ENCODE data around the gene PRKN. TPM values are rescaled to one million over a fixed set of nuclear protein-coding genes. Genes with fewer than 3 reads are reported as not detected.
A peak's percentile ranks its signal among the peaks of the same experiment; 100 is the strongest.

Gene PRKN
- total RNA-seq, 1 experiment from 2014 or later, result 0.95 TPM

GRCh38 chr6:162463576-162463975 is 264.0 kb downstream of the PRKN start:
- DNase-seq (ENCODE audit: low read depth, low spot score), result no peak
- in situ Hi-C loops (cut with HindIII; ENCODE audit: low pct_unique_long_range_greater_than_20kb, low sequenced_read_pairs), result no loop called here

GRCh38 chr6:162459985-162460384 is 267.6 kb downstream of the PRKN start:
- in situ Hi-C loops (cut with HindIII; ENCODE audit: low pct_unique_long_range_greater_than_20kb, low sequenced_read_pairs), result no loop called here
- no peak for DNase-seq (ENCODE audit: low read depth, low spot score)

DNA sequence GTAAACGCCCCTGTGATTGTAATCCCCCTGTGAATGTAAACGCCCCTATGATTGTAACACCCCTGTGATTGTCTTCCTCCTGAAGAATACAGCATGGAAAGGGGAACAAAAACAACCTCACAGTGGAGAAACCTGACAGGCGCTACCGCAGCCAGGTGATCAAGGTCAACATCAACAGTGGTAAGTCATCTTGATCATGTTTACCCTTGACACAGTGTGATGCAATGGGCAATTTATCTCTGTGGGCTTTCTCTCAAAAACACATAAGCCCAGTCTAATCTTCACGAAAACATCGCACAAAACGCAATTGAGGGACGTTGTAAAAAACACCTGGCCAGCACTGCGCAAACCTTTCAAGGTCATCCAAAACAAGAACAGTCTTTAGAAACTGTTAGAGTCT is 277.2 kb downstream of the PRKN start:
- DNase-seq (ENCODE audit: low read depth, low spot score), result no peak
- in situ Hi-C loops (cut with HindIII; ENCODE audit: low pct_unique_long_range_greater_than_20kb, low sequenced_read_pairs), result no loop called here

DNA sequence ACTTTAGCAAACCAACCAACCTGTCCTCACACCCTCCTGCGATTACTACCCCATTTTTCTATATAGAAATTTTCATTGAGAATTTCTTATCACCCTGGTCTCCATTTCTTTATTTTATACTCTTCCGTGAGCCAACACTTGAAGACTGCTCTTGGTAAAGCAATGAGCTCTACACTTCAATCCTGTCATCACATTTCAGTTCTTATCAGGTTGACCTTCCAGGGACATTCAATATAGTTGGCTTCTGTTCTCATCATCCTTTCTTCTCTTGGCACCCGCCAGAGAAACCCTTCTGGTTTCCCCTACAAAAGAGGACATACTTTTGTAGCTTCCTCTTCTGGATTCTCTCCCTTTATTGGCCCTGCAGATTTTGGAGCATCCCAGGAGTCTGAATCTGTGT is 279.3 kb downstream of the PRKN start:
- no peak for DNase-seq (ENCODE audit: low read depth, low spot score)
- in situ Hi-C loops (cut with HindIII; ENCODE audit: low pct_unique_long_range_greater_than_20kb, low sequenced_read_pairs), result no loop called here

- in situ Hi-C loops (cut with HindIII; ENCODE audit: low pct_unique_long_range_greater_than_20kb, low sequenced_read_pairs), result no loop called here
- DNase-seq (ENCODE audit: low read depth, low spot score), result no peak
Observed at GRCh38 chr6:162443101-162443500, 284.5 kb downstream of the PRKN start.

DNA sequence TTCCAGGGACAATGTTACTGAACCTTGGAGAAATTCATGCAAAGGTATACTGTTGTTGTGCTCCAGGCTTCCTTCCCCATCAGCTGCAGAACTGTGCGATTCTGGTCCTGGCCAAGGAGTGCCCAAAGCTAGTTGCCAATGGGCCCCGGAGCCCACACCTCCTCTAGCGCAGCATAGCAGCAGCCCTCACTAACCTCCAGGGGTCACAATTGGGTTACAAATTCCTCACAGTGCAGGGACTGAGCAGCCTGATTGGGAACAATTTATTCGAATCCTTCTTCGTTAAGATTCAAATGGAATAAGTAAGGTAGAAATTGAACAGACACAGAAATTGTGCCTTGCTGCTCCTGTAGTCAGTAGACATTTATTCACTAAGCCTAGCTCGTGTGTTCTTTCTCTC is 284.9 kb downstream of the PRKN start:
- in situ Hi-C loops (cut with HindIII; ENCODE audit: low pct_unique_long_range_greater_than_20kb, low sequenced_read_pairs), result no loop called here
- DNase-seq (ENCODE audit: low read depth, low spot score), result peak; percentile 56

GRCh38 chr6:162441991-162442390 is 285.6 kb downstream of the PRKN start:
- no peak for DNase-seq (ENCODE audit: low read depth, low spot score)
- in situ Hi-C loops (cut with HindIII; ENCODE audit: low pct_unique_long_range_greater_than_20kb, low sequenced_read_pairs), result no loop called here

- in situ Hi-C loops (cut with HindIII; ENCODE audit: low pct_unique_long_range_greater_than_20kb, low sequenced_read_pairs), result no loop called here
- no peak for DNase-seq (ENCODE audit: low read depth, low spot score)
Observed at GRCh38 chr6:162438980-162439379, 288.6 kb downstream of the PRKN start.

DNA sequence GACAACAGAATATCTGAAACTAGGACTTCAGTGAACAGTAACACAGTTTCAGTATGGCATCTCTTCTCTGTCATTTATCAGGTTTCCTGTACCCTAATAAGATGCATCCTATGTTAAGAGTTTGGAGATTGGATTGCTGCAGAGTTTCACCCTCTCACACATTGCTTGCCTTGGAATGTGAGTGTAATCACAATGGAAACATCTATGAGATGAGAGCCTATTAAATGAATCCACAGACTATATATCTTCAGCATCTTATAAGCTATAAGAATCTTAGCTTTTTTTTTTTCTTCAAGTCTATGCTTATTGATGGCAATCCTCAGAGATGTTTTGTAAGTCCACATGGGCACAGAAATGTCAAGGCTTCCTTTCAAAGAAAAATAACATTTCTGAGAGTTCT is 292.5 kb downstream of the PRKN start:
- in situ Hi-C loops (cut with HindIII; ENCODE audit: low pct_unique_long_range_greater_than_20kb, low sequenced_read_pairs), result no loop called here

GRCh38 chr6:162421004-162421403 is 306.6 kb downstream of the PRKN start:
- DNase-seq (ENCODE audit: low read depth, low spot score), result no peak
- in situ Hi-C loops (cut with HindIII; ENCODE audit: low pct_unique_long_range_greater_than_20kb, low sequenced_read_pairs), result no loop called here

More for the DNA sequence above, 292.5 kb downstream of the PRKN start:
- no peak for DNase-seq (ENCODE audit: low read depth, low spot score)

DNA sequence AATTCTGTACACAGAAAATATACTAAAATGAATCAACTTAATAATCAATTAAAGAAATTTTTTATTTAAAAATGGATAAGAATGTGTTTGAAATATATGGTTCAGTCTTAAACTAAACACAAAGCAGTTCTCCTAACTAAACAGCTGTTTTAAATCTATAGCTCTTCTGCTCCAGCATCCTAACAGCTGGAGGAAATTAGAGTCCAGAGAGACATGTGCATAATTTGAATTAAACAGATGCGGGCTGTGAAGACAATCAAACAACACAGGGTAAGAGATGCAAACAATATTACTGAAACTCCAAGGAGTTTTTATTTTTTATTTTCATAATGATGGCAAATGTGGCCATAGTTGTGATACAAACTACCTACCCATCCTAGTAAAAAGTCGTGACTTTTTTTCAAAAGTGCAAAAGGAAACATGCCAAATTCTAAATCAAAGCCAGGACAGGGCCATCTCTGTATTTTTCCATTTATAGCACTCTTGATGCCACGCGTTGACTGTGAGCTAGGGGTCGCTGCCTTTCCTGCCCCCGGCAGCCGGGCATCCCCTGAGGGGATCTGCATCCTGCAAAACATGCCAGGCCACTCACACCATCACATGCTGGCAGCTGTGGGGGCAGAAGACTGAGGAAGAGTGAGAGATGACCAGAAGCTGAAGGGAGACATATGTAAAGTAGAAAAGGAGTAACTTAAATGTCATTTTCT is 310.6 kb downstream of the PRKN start:
- peak; percentile 32 for DNase-seq (ENCODE audit: low read depth, low spot score)
- in situ Hi-C loops (cut with HindIII; ENCODE audit: low pct_unique_long_range_greater_than_20kb, low sequenced_read_pairs), result no loop called here

- in situ Hi-C loops (cut with HindIII; ENCODE audit: low pct_unique_long_range_greater_than_20kb, low sequenced_read_pairs), result no loop called here
- no peak for DNase-seq (ENCODE audit: low read depth, low spot score)
Observed at GRCh38 chr6:162416307-162416706, 311.3 kb downstream of the PRKN start.

- DNase-seq (ENCODE audit: low read depth, low spot score), result no peak
- in situ Hi-C loops (cut with HindIII; ENCODE audit: low pct_unique_long_range_greater_than_20kb, low sequenced_read_pairs), result no loop called here
Observed at GRCh38 chr6:162409741-162410691, 317.6 kb downstream of the PRKN start.

- DNase-seq (ENCODE audit: low read depth, low spot score), result no peak
Observed at GRCh38 chr6:162408826-162409535, 318.6 kb downstream of the PRKN start.

DNA sequence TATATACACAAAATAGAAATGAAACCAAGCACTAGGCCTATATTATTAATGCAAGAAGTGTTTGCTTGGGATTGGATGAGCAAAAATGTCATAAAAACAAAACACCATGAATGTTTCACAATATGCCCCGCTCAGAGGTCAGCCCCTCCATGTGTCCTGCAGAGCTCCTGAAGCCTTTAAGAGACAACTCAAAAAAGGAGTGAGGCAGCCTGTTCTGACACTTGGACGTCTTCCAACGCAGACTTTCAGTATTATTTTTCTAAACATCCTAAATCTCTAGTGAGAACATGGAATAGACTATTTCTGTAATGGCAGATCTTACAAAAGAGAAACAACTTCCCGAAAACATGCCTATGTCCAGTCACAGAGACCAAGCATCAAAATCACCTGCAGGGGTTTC is 322.6 kb downstream of the PRKN start:
- in situ Hi-C loops (cut with HindIII; ENCODE audit: low pct_unique_long_range_greater_than_20kb, low sequenced_read_pairs), result no loop called here
- DNase-seq (ENCODE audit: low read depth, low spot score), result no peak

More at GRCh38 chr6:162408826-162409535, 318.6 kb downstream of the PRKN start:
- in situ Hi-C loops (cut with HindIII; ENCODE audit: low pct_unique_long_range_greater_than_20kb, low sequenced_read_pairs), result no loop called here

DNA sequence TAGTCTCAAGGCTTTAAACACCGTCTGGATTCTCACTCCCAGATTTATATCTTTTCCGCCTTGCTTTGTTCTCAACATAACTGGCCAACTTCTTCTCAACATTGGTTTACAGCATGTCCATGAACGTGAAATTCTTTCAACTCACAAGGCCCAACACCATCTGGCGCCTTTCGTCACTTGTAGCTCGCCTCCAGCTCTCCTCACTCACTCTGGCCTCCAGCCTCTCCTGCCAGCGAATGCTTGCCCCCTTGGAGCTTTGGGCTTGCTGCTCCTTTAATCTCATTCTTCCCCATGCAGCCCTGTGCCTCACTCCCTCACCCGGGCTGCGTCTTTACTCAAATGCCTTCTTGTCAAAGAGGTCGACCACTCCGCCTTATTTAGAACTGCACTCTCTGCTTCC is 324.5 kb downstream of the PRKN start:
- in situ Hi-C loops (cut with HindIII; ENCODE audit: low pct_unique_long_range_greater_than_20kb, low sequenced_read_pairs), result no loop called here
- DNase-seq (ENCODE audit: low read depth, low spot score), result no peak

GRCh38 chr6:162395181-162395580 is 332.4 kb downstream of the PRKN start:
- in situ Hi-C loops (cut with HindIII; ENCODE audit: low pct_unique_long_range_greater_than_20kb, low sequenced_read_pairs), result no loop called here

More at GRCh38 chr6:162395181-162395580, 332.4 kb downstream of the PRKN start:
- DNase-seq (ENCODE audit: low read depth, low spot score), result no peak
